ENCODE data around the gene UGP2.
"Not testable (repeated sequence)": the region's sequence is repeated elsewhere in the genome, so short reads cannot be mapped to it uniquely, and the experiment has no call there.

Gene UGP2

GRCh38 chr2:63841254-63842022 is at the start of gene UGP2:
TSS of gene UGP2 (plus strand) at chr2:63841896. CDS start at chr2:63842186, 290 bp downstream.
- peak; percentile 57 for DNase-seq

GRCh38 chr2:63792530-63792929 is 49.2 kb upstream of the UGP2 start:
- DNase-seq: no peak

GRCh38 chr2:63796366-63796765 is 45.3 kb upstream of the UGP2 start:
- no peak for DNase-seq

- DNase-seq: no peak
Measured at GRCh38 chr2:63796796-63797195, 44.9 kb upstream of the UGP2 start.

- DNase-seq: no peak
Measured at GRCh38 chr2:63801455-63801854, 40.2 kb upstream of the UGP2 start.

- no peak for DNase-seq
Measured at GRCh38 chr2:63805412-63805811, 36.3 kb upstream of the UGP2 start.

GRCh38 chr2:63808036-63808435 is 33.7 kb upstream of the UGP2 start:
- DNase-seq: not testable (repeated sequence)

GRCh38 chr2:63808911-63809310 is 32.8 kb upstream of the UGP2 start:
- DNase-seq: not testable (repeated sequence)

- DNase-seq: no peak
Measured at GRCh38 chr2:63811063-63811462, 30.6 kb upstream of the UGP2 start.

- DNase-seq: not testable (repeated sequence)
Measured at GRCh38 chr2:63811870-63812269, 29.8 kb upstream of the UGP2 start.

GRCh38 chr2:63814114-63814513 is 27.6 kb upstream of the UGP2 start:
- DNase-seq: no peak

GRCh38 chr2:63817382-63817781 is 24.3 kb upstream of the UGP2 start:
- no peak for DNase-seq

GRCh38 chr2:63818271-63818670 is 23.4 kb upstream of the UGP2 start:
- DNase-seq: no peak

GRCh38 chr2:63819256-63819655 is 22.4 kb upstream of the UGP2 start:
- no peak for DNase-seq

GRCh38 chr2:63819765-63820717 is 21.7 kb upstream of the UGP2 start:
- no peak for DNase-seq

GRCh38 chr2:63820969-63821368 is 20.7 kb upstream of the UGP2 start:
- DNase-seq: no peak

- DNase-seq: no peak
Measured at GRCh38 chr2:63821396-63821795, 20.3 kb upstream of the UGP2 start.

- DNase-seq: no peak
Measured at GRCh38 chr2:63822478-63822877, 19.2 kb upstream of the UGP2 start.

- DNase-seq: no peak
Measured at GRCh38 chr2:63827749-63828148, 13.9 kb upstream of the UGP2 start.

- no peak for DNase-seq
Measured at GRCh38 chr2:63831176-63831575, 10.5 kb upstream of the UGP2 start.

GRCh38 chr2:63834401-63834800 is 7.3 kb upstream of the UGP2 start:
- DNase-seq: no peak

GRCh38 chr2:63837036-63837594 is 4.6 kb upstream of the UGP2 start:
- DNase-seq: no peak

- DNase-seq: no peak
Measured at GRCh38 chr2:63840081-63840784, 1.5 kb upstream of the UGP2 start.

Measured in NCI-H524 treated with DMSO at 0.1 percent for 48 hours (cell line).